Testis (tissue), 2 donors: Measurements from ENCODE around the gene SPSB3.

Source experiments
- POLR2A ChIP-seq: fragments of 450-650 bp; IDR thresholded peaks from one replicate; pipeline ENCODE4 v1.6.1; 2017; ENCODE audit warnings: antibody characterized with exemption, mild to moderate bottlenecking, moderate library complexity
- TF ChIP-seq, protein P1 (sequence below), 3 experiments: fragments of 450-650 bp in 2 of 3; fragments of 200-600 bp in 1 of 3; sonication (generic) in 1 of 3; IDR thresholded peaks; one replicate each; pipeline ENCODE4 v1.5.1; 2016 to 2019; ENCODE audit warnings: antibody characterized with exemption in 3 of 3, mild to moderate bottlenecking in 2 of 3, moderate library complexity in 1 of 3

GRCh38 chr16:1749152-1750117, 32.9 kb downstream of the SPSB3 start:
- TF ChIP-seq, protein P1, sequence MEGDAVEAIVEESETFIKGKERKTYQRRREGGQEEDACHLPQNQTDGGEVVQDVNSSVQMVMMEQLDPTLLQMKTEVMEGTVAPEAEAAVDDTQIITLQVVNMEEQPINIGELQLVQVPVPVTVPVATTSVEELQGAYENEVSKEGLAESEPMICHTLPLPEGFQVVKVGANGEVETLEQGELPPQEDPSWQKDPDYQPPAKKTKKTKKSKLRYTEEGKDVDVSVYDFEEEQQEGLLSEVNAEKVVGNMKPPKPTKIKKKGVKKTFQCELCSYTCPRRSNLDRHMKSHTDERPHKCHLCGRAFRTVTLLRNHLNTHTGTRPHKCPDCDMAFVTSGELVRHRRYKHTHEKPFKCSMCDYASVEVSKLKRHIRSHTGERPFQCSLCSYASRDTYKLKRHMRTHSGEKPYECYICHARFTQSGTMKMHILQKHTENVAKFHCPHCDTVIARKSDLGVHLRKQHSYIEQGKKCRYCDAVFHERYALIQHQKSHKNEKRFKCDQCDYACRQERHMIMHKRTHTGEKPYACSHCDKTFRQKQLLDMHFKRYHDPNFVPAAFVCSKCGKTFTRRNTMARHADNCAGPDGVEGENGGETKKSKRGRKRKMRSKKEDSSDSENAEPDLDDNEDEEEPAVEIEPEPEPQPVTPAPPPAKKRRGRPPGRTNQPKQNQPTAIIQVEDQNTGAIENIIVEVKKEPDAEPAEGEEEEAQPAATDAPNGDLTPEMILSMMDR (IDR thresholded peaks at IDR 0.05), result no peak
- TF ChIP-seq POLR2A, result no peak
